GM12865 (cell line): ENCODE measurements around the gene LRRC19.

Source experiments
- DNase-seq: peaks from one replicate; pipeline ENCODE4 v3.0.0; 2010; ENCODE audit warnings: low read depth
- H3K4me3 ChIP-seq: 2 replicates; pipeline ENCODE4 v1.5.1; 2011; ENCODE audit warnings: mild to moderate bottlenecking, low read depth, low read length, control low read depth
- TF ChIP-seq, protein P1 (sequence below): IDR thresholded peaks from 2 replicates; pipeline ENCODE4 v1.5.1; 2011; ENCODE audit warnings: low read length, control low read depth, low read depth, inconsistent platforms; ENCODE audit not compliant: insufficient read depth; ENCODE audit errors: missing control alignments

The LRRC19 gene

DNA sequence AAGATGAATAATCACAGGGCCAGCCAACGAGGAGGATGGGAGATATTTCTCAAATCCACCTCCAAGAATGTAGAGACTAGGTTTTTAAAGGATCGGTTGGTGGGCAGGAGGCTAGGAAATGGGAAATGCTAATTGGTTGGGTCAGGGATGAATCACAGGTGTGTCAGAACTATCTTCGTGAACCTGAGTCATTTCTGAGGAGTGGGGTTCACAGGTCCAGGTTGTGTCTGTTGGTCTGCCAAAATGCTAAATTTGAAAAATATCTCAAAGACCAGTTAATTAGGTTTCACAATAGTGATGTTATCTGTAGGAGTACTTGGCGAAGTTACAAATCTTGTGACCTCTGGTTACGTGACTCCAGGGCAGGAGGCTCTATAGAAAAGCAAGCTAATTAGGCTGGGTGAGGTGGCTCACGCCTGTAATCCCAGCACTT, 55.8 kb downstream of the LRRC19 start:
- TF ChIP-seq, protein P1, sequence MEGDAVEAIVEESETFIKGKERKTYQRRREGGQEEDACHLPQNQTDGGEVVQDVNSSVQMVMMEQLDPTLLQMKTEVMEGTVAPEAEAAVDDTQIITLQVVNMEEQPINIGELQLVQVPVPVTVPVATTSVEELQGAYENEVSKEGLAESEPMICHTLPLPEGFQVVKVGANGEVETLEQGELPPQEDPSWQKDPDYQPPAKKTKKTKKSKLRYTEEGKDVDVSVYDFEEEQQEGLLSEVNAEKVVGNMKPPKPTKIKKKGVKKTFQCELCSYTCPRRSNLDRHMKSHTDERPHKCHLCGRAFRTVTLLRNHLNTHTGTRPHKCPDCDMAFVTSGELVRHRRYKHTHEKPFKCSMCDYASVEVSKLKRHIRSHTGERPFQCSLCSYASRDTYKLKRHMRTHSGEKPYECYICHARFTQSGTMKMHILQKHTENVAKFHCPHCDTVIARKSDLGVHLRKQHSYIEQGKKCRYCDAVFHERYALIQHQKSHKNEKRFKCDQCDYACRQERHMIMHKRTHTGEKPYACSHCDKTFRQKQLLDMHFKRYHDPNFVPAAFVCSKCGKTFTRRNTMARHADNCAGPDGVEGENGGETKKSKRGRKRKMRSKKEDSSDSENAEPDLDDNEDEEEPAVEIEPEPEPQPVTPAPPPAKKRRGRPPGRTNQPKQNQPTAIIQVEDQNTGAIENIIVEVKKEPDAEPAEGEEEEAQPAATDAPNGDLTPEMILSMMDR = no peak
- DNase-seq = no peak
- no peak overlapping the region for H3K4me3 ChIP-seq

DNA sequence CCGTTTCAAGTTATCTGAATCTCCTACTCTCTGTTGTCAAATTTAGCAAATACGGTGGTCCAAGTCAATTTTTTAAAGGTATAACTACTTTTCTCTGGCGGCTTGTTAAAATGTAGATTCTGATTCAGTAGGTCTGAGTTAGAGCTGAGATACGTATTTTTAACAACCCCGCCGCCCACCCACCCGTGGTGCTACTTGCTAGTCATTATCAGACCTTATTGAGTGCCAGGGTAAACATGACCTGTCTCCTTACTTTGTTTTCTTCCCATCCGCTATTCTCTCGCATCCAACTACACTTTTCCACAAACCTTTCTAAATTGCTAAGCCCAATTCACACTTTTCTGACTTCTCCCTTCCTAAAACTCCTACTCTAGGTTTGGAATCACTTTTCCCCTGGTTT, 57.7 kb downstream of the LRRC19 start:
- DNase-seq = peak; percentile 9
- TF ChIP-seq, protein P1 = no peak
- peak overlapping the region; percentile 78 for H3K4me3 ChIP-seq

DNA sequence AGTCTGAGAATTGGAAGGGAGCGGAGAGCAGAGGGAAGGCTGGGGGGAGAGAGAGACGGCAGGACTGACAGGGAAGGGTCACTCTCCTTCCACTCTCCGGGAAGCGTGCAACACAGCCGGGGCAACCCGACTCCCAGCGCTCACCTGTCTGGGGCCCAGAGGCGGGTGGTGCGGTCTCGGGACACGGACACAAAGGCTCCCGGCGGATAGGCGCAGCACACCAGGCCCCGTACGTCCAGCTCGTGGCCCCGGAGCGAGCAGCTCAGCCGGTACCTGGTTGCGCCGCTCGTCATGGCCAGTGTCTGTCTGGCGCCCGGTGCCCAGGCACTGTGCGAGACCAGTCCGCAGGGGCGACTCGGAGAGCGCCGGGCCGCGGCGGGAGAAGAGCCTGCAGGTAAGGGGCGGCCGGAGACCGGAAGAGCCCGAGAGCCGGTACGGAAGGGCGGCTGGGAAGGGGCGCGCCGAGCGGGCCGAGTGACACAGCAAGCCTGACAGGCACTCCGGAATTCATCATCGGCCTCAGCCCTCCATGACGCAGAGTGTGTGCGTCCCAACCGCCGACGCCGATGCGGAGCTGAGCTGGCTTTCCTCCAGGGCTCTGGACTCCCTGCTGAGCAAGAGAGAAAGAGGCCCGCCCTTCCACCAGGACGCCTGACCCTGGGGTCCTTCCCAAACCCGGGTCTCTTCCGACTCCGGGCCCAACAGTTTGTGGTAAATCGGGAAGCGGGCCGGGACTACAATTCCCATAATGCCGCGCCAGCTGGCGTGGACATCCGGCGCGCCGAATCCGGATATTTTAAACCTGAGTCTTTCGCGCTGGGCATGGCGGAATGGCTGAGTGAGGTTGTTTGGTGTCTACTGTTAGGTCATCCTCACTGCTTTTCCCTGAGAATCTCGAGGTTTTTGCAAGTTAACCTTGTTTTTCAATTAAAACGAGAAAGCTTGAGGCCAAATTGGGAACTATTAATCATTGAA, 58.4 kb downstream of the LRRC19 start, which contains the start of gene PLAA:
PLAA (minus strand) TSS at position 490 of the 975 bp plus-strand sequence; CDS start at position 293, 197 bp downstream.
- TF ChIP-seq, protein P1 = peak; percentile 6

DNA sequence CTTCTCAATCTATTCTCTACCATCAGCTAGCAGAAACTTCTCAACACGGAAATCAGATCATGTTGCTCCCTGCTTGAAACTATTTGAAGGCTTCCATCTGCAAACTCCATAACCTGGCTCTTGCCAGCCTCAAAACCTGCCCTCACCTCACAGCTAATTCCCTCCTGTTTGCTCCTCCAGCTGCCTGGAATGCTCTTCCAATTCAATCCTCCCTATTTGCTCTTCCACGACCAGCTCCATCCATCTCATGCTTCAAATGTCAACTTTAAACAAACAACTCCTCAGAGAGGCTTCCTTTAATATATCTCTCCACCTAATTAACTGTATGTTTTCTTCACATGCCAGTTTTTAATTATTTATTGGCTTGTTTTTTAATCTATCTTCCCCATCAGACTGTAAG, 59.9 kb downstream of the LRRC19 start:
- TF ChIP-seq, protein P1 = no peak
- H3K4me3 ChIP-seq = peak overlapping the region; percentile 78
- no peak for DNase-seq

More for the DNA sequence above, 58.4 kb downstream of the LRRC19 start, which contains the start of gene PLAA:
- peak; percentile 94 for DNase-seq
- H3K4me3 ChIP-seq = peak within 1 kb of the TSS; percentile 78
